Transverse colon (tissue), 4 donors: ENCODE results near the gene BCL11A. TPM values are rescaled to one million over a fixed set of nuclear protein-coding genes. Genes with fewer than 3 reads are reported as not detected.

Source experiments
- DNase-seq: peaks from one replicate; pipeline ENCODE4 v3.0.0-alpha.2; 2019
- H3K27ac ChIP-seq, 4 donors: fragments of 200-600 bp; sonication (generic); 2 replicates each; pipeline ENCODE4 v1.5.1; 2016 to 2018; ENCODE audit warnings: inconsistent platforms in 4 of 4
- H3K27me3 ChIP-seq: fragments of 200-600 bp; sonication (generic); 2 replicates; pipeline ENCODE4 v1.5.1; 2017; ENCODE audit warnings: inconsistent platforms
- H3K36me3 ChIP-seq, 4 donors: fragments of 200-600 bp; sonication (generic); 2 replicates each; pipeline ENCODE4 v1.5.1; 2017 to 2019; ENCODE audit warnings: inconsistent platforms in 4 of 4
- H3K4me1 ChIP-seq, 4 donors: fragments of 200-600 bp; sonication (generic); 2 replicates each; pipeline ENCODE4 v1.5.1; 2017 to 2020; ENCODE audit warnings: inconsistent platforms in 4 of 4
- H3K4me3 ChIP-seq, 4 donors: fragments of 200-600 bp; sonication (generic); 1 replicate in 1 of 4; 2 replicates in 3 of 4; pipeline versions ENCODE4 v1.5.1 to v1.6.1; 2017 to 2019; ENCODE audit warnings: inconsistent platforms in 4 of 4
- H3K9me3 ChIP-seq, 2 donors: fragments of 200-600 bp; sonication (generic); 2 replicates each; pipeline ENCODE4 v1.5.1; 2017 to 2019; ENCODE audit warnings: inconsistent platforms in 2 of 2
- CTCF ChIP-seq, 5 experiments: fragments of 200-600 bp in 3 of 5; fragments of 450-650 bp in 2 of 5; sonication (generic) in 3 of 5; IDR thresholded peaks; 1 replicate in 2 of 5; 2 replicates in 3 of 5; pipeline ENCODE4 v1.5.1; 2016 to 2017; ENCODE audit warnings: antibody characterized with exemption in 5 of 5, inconsistent platforms in 3 of 5, mild to moderate bottlenecking in 2 of 5, moderate library complexity in 1 of 5
- EP300 ChIP-seq: sonication (generic); formaldehyde crosslinking; IDR thresholded peaks from one replicate; pipeline ENCODE4 v1.6.1; 2017; ENCODE audit warnings: antibody characterized with exemption, low read depth
- POLR2A ChIP-seq: fragments of 450-650 bp; IDR thresholded peaks from one replicate; pipeline ENCODE4 v1.6.1; 2016; ENCODE audit warnings: antibody characterized with exemption, mild to moderate bottlenecking, moderate library complexity
- POLR2AphosphoS5 ChIP-seq, 3 donors: sonication (generic); formaldehyde crosslinking; IDR thresholded peaks; one replicate each; pipeline ENCODE4 v1.6.1; 2016; ENCODE audit warnings: antibody characterized with exemption in 3 of 3
- WGBS, 2 donors: methylation state at CpG; one replicate each; pipeline ENCODE4 v1.1.5; 2018; ENCODE audit warnings: low coverage in 1 of 2; 5-methylcytosine and 5-hydroxymethylcytosine counted together
- in situ Hi-C, 4 donors: fragments of 200-750 bp; cut with MboI; loops; one replicate each; pipeline versions ENCODE4 v1.15.0 to v1.15.1; 2017; ENCODE audit warnings: low sequenced_read_pairs in 3 of 4, low pct_ligation_motif_present in 1 of 4, low pct_unique_long_range_greater_than_20kb in 1 of 4
- intact Hi-C: fragments of 100-400 bp; cut with DNase I; formaldehyde crosslinking; loops from one replicate; pipeline ENCODE4 v1.15.1; 2023; ENCODE audit warnings: low total_unique reads
- total RNA-seq, 4 donors: library from RNA; depleted of rRNA; stranded (reverse); fragments of >200 nt; gene quantifications; one replicate each; pipeline ENCODE4 v1.1.0, GENCODE V29; 2016

BCL11A gene
- total RNA-seq, 4 donors from 2014 or later: 11.3 to 38.1 (median 19.9) TPM

DNA sequence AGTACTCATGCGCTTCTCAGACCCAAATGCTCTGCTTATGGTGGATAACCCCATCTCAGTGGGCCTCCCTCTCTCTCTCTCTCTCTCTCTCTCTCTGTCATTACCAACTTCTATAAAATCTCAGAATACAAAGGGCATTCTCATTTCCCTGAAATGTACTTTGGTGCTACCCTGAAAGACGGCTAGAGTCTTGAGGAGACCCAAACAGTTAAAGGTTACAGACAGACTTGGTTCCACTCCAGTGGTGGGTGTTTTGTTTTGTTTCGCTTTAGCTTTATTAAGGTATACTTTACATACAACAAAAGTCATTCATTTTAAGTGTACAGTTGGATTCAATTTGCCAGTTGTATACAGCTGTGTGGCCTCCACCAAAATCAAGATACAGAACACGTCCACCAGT, 60.9 kb downstream of the BCL11A start:
- Histone ChIP-seq H3K4me3 (no peak overlapping the region), H3K27me3 (no peaks in the 10 kb centered on the region), H3K27ac (no peak overlapping the region), H3K9me3 (no peaks in the 10 kb centered on the region), H3K4me1 (peaks cover 0 to 16% (median 13%) of the 10 kb centered on the region in 4 donors), H3K36me3 (no peaks in the 10 kb centered on the region)
- WGBS, 2 donors: 81 to 84% methylated on average over 2 to 4 of the region's 4 CpGs
- DNase-seq: no peak
- in situ Hi-C loops (no loop called here), intact Hi-C loops (no loop called here)
- TF ChIP-seq POLR2AphosphoS5 (IDR thresholded peaks at IDR 0.05) (no peak), CTCF (IDR thresholded peaks at IDR 0.05) (no peak), POLR2A (no peak), EP300 (no peak)

DNA sequence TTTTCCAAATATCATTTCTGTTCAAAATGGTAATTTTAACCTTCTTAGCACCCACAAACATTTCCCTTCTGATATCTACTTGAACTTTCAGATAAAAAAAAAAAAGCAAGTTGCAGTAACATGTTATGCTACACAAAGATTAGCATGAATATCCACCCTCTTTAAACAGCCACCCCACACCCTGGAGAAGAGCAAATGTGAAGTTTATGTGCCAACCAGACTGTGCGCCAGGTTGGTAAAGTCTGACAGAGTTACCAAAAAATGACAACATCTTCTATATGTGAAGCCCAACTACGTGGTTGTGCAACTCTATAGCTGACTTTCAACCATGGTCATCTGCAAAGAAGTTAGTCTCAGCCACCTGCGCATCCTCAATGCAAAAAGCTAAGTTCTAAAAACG, 62.6 kb downstream of the BCL11A start:
- Histone ChIP-seq H3K9me3 (no peaks in the 10 kb centered on the region), H3K27ac (no peak overlapping the region), H3K4me3 (no peak overlapping the region), H3K27me3 (no peaks in the 10 kb centered on the region), H3K36me3 (no peaks in the 10 kb centered on the region), H3K4me1 (peaks cover 0 to 15% (median 11%) of the 10 kb centered on the region in 4 donors)
- WGBS, 2 donors: 59 to 100% methylated on average over 1 to 4 of the region's 4 CpGs
- in situ Hi-C loops: no loop called here
- no peak for DNase-seq
- intact Hi-C loops: no loop called here
- TF ChIP-seq EP300 (no peak), POLR2AphosphoS5 (IDR thresholded peaks at IDR 0.05) (no peak), POLR2A (no peak), CTCF (IDR thresholded peaks at IDR 0.05) (no peak)

DNA sequence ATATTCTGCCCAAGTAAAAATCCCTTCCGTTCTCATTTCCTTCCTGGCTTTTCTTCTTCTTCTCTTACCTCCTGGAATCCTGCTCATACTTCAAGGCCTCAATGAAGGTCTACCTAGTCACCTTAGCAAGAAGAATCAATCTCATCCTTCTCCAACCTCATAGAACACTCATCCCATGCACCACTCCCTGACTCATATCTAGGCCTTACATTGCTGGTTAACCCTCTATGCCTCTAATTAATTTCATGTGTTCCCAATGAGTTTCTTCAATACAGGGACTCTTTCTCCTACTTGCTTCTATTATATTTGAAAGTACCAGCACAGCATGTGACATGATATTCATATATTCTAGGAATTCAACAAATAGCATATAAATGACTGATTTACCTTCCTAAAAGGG, 63.0 kb downstream of the BCL11A start:
- no peaks in the 10 kb centered on the region for H3K9me3 ChIP-seq
- no peak overlapping the region for H3K27ac ChIP-seq
- no peak for DNase-seq
- TF ChIP-seq EP300: no peak
- no peak for TF ChIP-seq POLR2AphosphoS5 (IDR thresholded peaks at IDR 0.05)
- TF ChIP-seq POLR2A: no peak
- TF ChIP-seq CTCF (IDR thresholded peaks at IDR 0.05): no peak
- in situ Hi-C loops (no loop called here), intact Hi-C loops (no loop called here)
- peaks cover 0 to 11% (median 9%) of the 10 kb centered on the region in 4 donors for H3K4me1 ChIP-seq
- WGBS, 2 donors: 86 to 100% methylated on average over 1 of the region's 1 CpG
- no peaks in the 10 kb centered on the region for H3K27me3 ChIP-seq
- no peaks in the 10 kb centered on the region for H3K36me3 ChIP-seq
- no peak overlapping the region for H3K4me3 ChIP-seq

DNA sequence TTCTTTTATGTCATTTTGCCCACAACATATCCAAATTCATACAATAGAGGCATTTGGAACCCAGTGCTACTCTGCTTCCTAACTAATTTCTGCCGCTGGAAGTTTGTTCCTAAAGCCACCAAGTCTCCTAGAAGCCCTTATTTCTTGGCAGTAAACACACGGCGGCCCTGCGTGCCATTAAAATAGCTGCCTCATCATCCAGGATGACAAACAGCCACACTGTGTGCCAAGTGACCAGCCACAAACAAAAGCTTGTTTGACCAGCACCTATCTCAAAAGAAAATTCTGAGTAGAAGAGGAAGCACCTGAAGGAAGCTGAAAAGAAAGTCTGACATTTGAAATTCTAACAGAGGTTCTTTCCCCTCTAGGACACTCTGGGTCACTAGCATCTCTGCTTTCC, 64.2 kb downstream of the BCL11A start:
- peaks cover 0 to 2% (median under 1%) of the 10 kb centered on the region in 4 donors for H3K4me1 ChIP-seq
- WGBS, 2 donors: 34 to 79% methylated on average over 3 to 4 of the region's 4 CpGs
- H3K27me3 ChIP-seq: no peaks in the 10 kb centered on the region
- no peak for TF ChIP-seq POLR2A
- TF ChIP-seq EP300: no peak
- TF ChIP-seq POLR2AphosphoS5 (IDR thresholded peaks at IDR 0.05): no peak
- no peak for TF ChIP-seq CTCF (IDR thresholded peaks at IDR 0.05)
- in situ Hi-C loops: no loop called here
- H3K4me3 ChIP-seq: no peak overlapping the region
- no peak overlapping the region for H3K27ac ChIP-seq
- intact Hi-C loops: no loop called here
- no peaks in the 10 kb centered on the region for H3K9me3 ChIP-seq
- DNase-seq: no peak
- H3K36me3 ChIP-seq: no peaks in the 10 kb centered on the region
